ENCODE data around the gene EPHX1. TPM values are rescaled to one million over a fixed set of nuclear protein-coding genes. Genes with fewer than 3 reads are reported as not detected.

Gene EPHX1
- total and polyA plus RNA-seq, 2 donors (not counting 1 experiment from before 2014, with no cell fraction given): 0.75 to 4.2 TPM

DNA sequence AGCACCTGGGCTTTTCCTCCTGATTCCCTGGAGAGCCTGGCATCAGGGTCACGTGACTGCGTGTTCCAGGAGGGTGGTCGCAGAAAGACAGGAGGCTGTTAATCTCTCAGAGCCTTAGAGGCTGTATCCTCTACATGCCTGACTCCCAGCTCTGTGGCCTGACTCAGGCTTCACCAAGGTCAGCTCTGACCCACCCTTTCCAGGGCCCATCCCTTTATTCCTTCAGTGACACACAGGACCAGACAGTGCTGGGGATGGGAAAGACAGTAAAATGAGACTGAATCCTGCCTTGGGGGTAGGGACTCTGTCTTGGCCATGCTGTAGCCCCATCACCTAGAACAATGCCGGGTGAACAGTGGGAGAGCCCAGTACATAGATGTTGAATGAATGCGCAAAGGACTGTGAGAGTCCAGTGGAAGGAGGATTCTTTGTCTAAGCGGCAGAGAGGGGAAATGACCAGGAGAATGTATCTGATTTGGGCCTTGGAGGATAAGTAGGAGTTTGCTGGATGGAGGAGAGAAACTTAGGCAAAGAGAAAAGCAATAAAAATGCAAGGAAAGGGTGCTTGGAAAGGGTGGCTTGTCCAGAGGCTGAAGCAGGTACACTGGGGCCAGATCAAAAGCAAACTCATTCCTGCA is 33.0 kb downstream of the EPHX1 start:
- Histone ChIP-seq H3K9ac (ENCODE audit: low read length) (no peak overlapping the region), H3K9me3 (ENCODE audit: control extremely low read depth in 1 of 3, control insufficient read depth in 2 of 3, insufficient read depth in 1 of 3, low read length in 2 of 3) (no peaks in the 10 kb centered on the region), H3K79me2 (ENCODE audit: control insufficient read depth, insufficient read depth, low read length) (no peaks in the 10 kb centered on the region), H4K20me1 (ENCODE audit: control insufficient read depth, insufficient read depth, low read length, poor library complexity, severe bottlenecking) (peaks cover 6% of the 10 kb centered on the region), H3K4me1 (ENCODE audit: control insufficient read depth in 2 of 2, insufficient read depth in 2 of 2, low read length in 2 of 2) (peaks cover 15 to 21% of the 10 kb centered on the region in 2 donors), H3K27me3 (replicated peaks in 1 of 4; ENCODE audit: control extremely low read depth in 1 of 4, control insufficient read depth in 3 of 4, insufficient read depth in 4 of 4, low read length in 3 of 4) (no peaks in the 10 kb centered on the region), H3K4me3 (ENCODE audit: control extremely low read depth in 1 of 5, extremely low read depth in 1 of 5, insufficient read depth in 1 of 5, low read depth in 2 of 5, low read length in 4 of 5) (no peak overlapping the region), H3K27ac (ENCODE audit: low read length in 2 of 2) (no peak overlapping the region), H2AFZ (ENCODE audit: insufficient read depth, low read depth, low read length, poor library complexity, severe bottlenecking) (no peak overlapping the region), H3K36me3 (replicated peaks in 1 of 2; ENCODE audit: control extremely low read depth in 1 of 2, control insufficient read depth in 1 of 2, extremely low read depth in 1 of 2, insufficient read depth in 2 of 2, low read length in 1 of 2) (peaks cover 0 to 15% of the 10 kb centered on the region in 2 experiments), H3K4me2 (replicated peaks; ENCODE audit: low read depth, low read length, poor library complexity, severe bottlenecking) (no peak overlapping the region)
- peaks cover 21% of the 10 kb centered on the region for H3K4me1 Mint-ChIP-seq
- ATAC-seq (ENCODE audit: low read depth): no peak
- TF ChIP-seq EZH2 (IDR thresholded peaks at IDR 0.05; ENCODE audit: borderline replicate concordance, insufficient read depth, low read depth, low read length, poor library complexity, severe bottlenecking): no peak
- TF ChIP-seq, protein P1, sequence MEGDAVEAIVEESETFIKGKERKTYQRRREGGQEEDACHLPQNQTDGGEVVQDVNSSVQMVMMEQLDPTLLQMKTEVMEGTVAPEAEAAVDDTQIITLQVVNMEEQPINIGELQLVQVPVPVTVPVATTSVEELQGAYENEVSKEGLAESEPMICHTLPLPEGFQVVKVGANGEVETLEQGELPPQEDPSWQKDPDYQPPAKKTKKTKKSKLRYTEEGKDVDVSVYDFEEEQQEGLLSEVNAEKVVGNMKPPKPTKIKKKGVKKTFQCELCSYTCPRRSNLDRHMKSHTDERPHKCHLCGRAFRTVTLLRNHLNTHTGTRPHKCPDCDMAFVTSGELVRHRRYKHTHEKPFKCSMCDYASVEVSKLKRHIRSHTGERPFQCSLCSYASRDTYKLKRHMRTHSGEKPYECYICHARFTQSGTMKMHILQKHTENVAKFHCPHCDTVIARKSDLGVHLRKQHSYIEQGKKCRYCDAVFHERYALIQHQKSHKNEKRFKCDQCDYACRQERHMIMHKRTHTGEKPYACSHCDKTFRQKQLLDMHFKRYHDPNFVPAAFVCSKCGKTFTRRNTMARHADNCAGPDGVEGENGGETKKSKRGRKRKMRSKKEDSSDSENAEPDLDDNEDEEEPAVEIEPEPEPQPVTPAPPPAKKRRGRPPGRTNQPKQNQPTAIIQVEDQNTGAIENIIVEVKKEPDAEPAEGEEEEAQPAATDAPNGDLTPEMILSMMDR (IDR thresholded peaks at IDR 0.05): no peak
- DNase-seq: no peak
- no peaks in the 10 kb centered on the region for H3K9me3 Mint-ChIP-seq (ENCODE audit: insufficient read depth)
- peak overlapping the region; percentile 70 for H3K27ac Mint-ChIP-seq
- no peak overlapping the region for H3K4me3 Mint-ChIP-seq
- ChIA-PET POLR2A (no interaction called here), CTCF (no interaction called here)
- H3K27me3 Mint-ChIP-seq: no peaks in the 10 kb centered on the region
- WGBS (ENCODE audit: insufficient coverage): 96% methylated on average over 6 of the region's 6 CpGs
- intact Hi-C loops (cut with micrococcal nuclease): no loop called here

DNA sequence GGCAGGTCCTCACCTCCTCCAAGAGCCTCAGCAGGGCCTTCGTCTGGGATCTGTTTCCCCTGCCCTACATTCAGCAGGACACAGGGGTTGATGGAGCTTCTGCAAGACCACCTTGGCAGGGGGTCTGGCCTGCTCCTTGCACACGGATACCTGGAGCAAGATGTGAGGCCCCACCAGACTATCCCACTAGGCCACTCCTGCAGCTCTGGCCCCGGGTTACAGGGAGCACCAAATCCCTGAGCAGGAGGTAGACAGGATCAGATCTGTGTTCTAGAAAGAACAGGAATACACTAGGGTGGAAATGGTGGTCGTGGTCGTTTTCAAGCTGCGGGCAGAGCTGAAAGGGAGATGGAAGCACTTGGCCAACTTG is 33.5 kb downstream of the EPHX1 start:
- no peak for ATAC-seq (ENCODE audit: low read depth)
- 88% methylated on average over 5 of the region's 6 CpGs for WGBS (ENCODE audit: insufficient coverage)
- POLR2A ChIA-PET: no interaction called here

More for the DNA sequence above, 33.5 kb downstream of the EPHX1 start:
- no peak overlapping the region for H3K4me3 Mint-ChIP-seq
- no peaks in the 10 kb centered on the region for H3K79me2 ChIP-seq (ENCODE audit: control insufficient read depth, insufficient read depth, low read length)
- H3K9me3 ChIP-seq (ENCODE audit: control extremely low read depth in 1 of 3, control insufficient read depth in 2 of 3, insufficient read depth in 1 of 3, low read length in 2 of 3): no peaks in the 10 kb centered on the region
- intact Hi-C loops (cut with micrococcal nuclease): no loop called here
- H3K36me3 ChIP-seq (replicated peaks in 1 of 2; ENCODE audit: control extremely low read depth in 1 of 2, control insufficient read depth in 1 of 2, extremely low read depth in 1 of 2, insufficient read depth in 2 of 2, low read length in 1 of 2): peaks cover 0 to 15% of the 10 kb centered on the region in 2 experiments
- no peak overlapping the region for H3K9ac ChIP-seq (ENCODE audit: low read length)
- H3K27ac Mint-ChIP-seq: no peak overlapping the region
- no peaks in the 10 kb centered on the region for H3K9me3 Mint-ChIP-seq (ENCODE audit: insufficient read depth)
- peaks cover 26% of the 10 kb centered on the region for H3K4me1 Mint-ChIP-seq
- no peak for DNase-seq
- H3K4me2 ChIP-seq (replicated peaks; ENCODE audit: low read depth, low read length, poor library complexity, severe bottlenecking): no peak overlapping the region
- H3K27me3 Mint-ChIP-seq: no peaks in the 10 kb centered on the region
- H3K27ac ChIP-seq (ENCODE audit: low read length in 2 of 2): no peak overlapping the region
- H2AFZ ChIP-seq (ENCODE audit: insufficient read depth, low read depth, low read length, poor library complexity, severe bottlenecking): no peak overlapping the region
- CTCF ChIA-PET: interaction anchor here (0.6 to 0.8 kb wide), 2 partner anchors 23 to 1336 kb away, joined by 3 read pairs; no protein-coding TSS in a partner anchor
- TF ChIP-seq, protein P1 (IDR thresholded peaks at IDR 0.05): no peak
- TF ChIP-seq EZH2 (IDR thresholded peaks at IDR 0.05; ENCODE audit: borderline replicate concordance, insufficient read depth, low read depth, low read length, poor library complexity, severe bottlenecking): no peak
- H4K20me1 ChIP-seq (ENCODE audit: control insufficient read depth, insufficient read depth, low read length, poor library complexity, severe bottlenecking): peaks cover 6% of the 10 kb centered on the region
- peaks cover 20 to 26% of the 10 kb centered on the region in 2 donors for H3K4me1 ChIP-seq (ENCODE audit: control insufficient read depth in 2 of 2, insufficient read depth in 2 of 2, low read length in 2 of 2)
- H3K4me3 ChIP-seq (ENCODE audit: control extremely low read depth in 1 of 5, extremely low read depth in 1 of 5, insufficient read depth in 1 of 5, low read depth in 2 of 5, low read length in 4 of 5): no peak overlapping the region
- no peaks in the 10 kb centered on the region for H3K27me3 ChIP-seq (replicated peaks in 1 of 4; ENCODE audit: control extremely low read depth in 1 of 4, control insufficient read depth in 3 of 4, insufficient read depth in 4 of 4, low read length in 3 of 4)
